ENCODE results near the gene PLK2.

The PLK2 gene

DNA sequence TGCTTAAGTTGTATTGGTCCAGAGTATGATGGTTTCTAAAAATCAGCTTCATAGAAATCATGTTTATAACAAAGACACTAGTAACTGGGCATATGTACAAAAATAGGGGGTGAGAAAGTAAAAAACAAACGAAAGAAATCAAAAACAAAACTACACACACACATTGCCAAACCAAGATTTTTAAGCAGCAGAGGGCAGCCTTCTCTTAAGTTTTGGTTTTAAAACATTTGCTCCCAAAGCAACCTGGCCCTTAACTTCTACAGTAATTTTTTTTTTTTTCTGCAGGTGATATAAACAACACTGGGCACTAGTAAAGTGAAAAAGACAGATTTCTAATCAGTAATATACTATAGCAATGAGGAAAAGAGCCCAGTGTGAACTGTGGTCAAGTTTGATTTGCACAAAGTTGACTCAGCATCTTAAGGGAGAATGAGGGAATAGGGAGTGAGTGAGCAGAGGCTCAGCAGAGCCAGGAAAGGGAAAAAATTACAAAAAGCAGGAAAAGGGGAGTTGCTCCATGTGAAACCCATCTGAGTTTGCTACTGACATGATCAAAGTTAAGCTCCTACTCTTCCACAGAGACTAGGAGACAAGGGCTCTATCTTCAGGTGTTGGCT lies 18.0 kb upstream of the PLK2 start:
- TF ChIP-seq ELF4 (IDR thresholded peaks at IDR 0.05) (no peak), LEF1 (IDR thresholded peaks at IDR 0.05; ENCODE audit: borderline replicate concordance) (no peak), ZNF384 (IDR thresholded peaks at IDR 0.05) (no peak), FOXM1 (IDR thresholded peaks at IDR 0.05; ENCODE audit: borderline replicate concordance) (no peak), SUZ12 (IDR thresholded peaks at IDR 0.05) (no peak), BHLHE40 (IDR thresholded peaks at IDR 0.05; ENCODE audit: borderline replicate concordance) (no peak), TARDBP (IDR thresholded peaks at IDR 0.05) (no peak), ARNT (IDR thresholded peaks at IDR 0.05) (no peak), CTBP1 (IDR thresholded peaks at IDR 0.05; ENCODE audit: borderline replicate concordance) (no peak), FOXA1 (IDR thresholded peaks at IDR 0.05) (no peak), SP1 (IDR thresholded peaks at IDR 0.05) (no peak), L3MBTL2 (conservative IDR thresholded peaks at IDR 0.05) (no peak)
- TF ChIP-seq, protein P1, sequence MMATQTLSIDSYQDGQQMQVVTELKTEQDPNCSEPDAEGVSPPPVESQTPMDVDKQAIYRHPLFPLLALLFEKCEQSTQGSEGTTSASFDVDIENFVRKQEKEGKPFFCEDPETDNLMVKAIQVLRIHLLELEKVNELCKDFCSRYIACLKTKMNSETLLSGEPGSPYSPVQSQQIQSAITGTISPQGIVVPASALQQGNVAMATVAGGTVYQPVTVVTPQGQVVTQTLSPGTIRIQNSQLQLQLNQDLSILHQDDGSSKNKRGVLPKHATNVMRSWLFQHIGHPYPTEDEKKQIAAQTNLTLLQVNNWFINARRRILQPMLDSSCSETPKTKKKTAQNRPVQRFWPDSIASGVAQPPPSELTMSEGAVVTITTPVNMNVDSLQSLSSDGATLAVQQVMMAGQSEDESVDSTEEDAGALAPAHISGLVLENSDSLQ (IDR thresholded peaks at IDR 0.05), result no peak
- DNase-seq (ENCODE audit: extremely low spot score), result no peak
- ChIA-PET CTCF (no interaction called here), POLR2A (no interaction called here)

DNA sequence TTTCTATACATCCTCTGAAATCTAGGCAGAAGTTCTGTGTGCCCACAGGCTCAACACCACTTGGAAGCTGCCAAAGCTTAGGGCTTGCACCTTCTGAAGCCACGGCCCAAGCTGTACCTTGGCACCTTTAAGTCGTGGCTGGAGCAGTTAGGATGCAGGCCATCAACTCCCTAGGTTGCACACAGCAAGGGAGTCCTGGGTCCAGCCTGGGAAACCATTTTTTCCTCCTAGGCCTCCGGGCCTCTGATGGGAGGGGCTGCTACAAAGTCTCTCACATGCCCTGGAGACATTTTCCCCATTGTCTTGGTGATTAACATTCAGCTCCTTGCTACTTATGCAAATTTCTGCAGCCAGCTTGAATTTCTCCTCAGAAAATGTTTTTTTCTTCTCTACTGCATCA lies 15.5 kb upstream of the PLK2 start:
- TF ChIP-seq SP1 (IDR thresholded peaks at IDR 0.05) (no peak), LEF1 (IDR thresholded peaks at IDR 0.05; ENCODE audit: borderline replicate concordance) (no peak), FOXK2 (IDR thresholded peaks at IDR 0.05) (no peak), TARDBP (IDR thresholded peaks at IDR 0.05) (no peak), HDGF (IDR thresholded peaks at IDR 0.05; ENCODE audit: borderline replicate concordance) (no peak), ARNT (IDR thresholded peaks at IDR 0.05) (no peak), L3MBTL2 (conservative IDR thresholded peaks at IDR 0.05) (no peak)
- CTCF ChIA-PET, result no interaction called here
- no peak for DNase-seq (ENCODE audit: extremely low spot score)
- POLR2A ChIA-PET, result no interaction called here

DNA sequence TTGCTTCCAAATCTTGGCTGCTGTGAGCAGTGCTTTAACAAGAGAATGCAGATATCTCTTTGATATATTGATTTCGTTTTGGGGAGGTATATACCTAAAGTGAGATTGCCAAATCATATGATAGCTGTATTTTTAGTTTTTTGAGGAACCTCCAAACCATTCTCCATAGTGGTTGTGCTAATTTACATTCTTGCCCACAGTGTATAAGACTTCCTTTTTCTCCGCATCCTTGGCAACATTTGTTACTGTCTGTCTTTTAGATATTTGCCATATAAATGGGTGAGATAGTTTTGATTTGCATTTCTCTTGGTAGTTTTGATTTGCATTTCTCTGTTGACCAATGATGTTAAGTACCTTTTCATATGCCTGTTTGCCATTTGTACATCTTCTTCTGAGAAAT lies 10.0 kb upstream of the PLK2 start:
- ChIA-PET POLR2A (no interaction called here), CTCF (no interaction called here)
- DNase-seq (ENCODE audit: extremely low spot score), result no peak
- TF ChIP-seq BHLHE40 (IDR thresholded peaks at IDR 0.05; ENCODE audit: borderline replicate concordance) (no peak), FOXK2 (IDR thresholded peaks at IDR 0.05) (no peak), FOXM1 (IDR thresholded peaks at IDR 0.05; ENCODE audit: borderline replicate concordance) (no peak), FOXA1 (IDR thresholded peaks at IDR 0.05) (no peak), ARNT (IDR thresholded peaks at IDR 0.05) (no peak), NFRKB (IDR thresholded peaks at IDR 0.05) (no peak), SUZ12 (IDR thresholded peaks at IDR 0.05) (no peak), L3MBTL2 (conservative IDR thresholded peaks at IDR 0.05) (no peak), HDGF (IDR thresholded peaks at IDR 0.05; ENCODE audit: borderline replicate concordance) (no peak), LEF1 (IDR thresholded peaks at IDR 0.05; ENCODE audit: borderline replicate concordance) (no peak), SP1 (IDR thresholded peaks at IDR 0.05) (no peak), CTBP1 (IDR thresholded peaks at IDR 0.05; ENCODE audit: borderline replicate concordance) (no peak), ELF4 (IDR thresholded peaks at IDR 0.05) (no peak), ZNF384 (IDR thresholded peaks at IDR 0.05) (no peak), TARDBP (IDR thresholded peaks at IDR 0.05) (no peak)
- TF ChIP-seq, protein P1 (IDR thresholded peaks at IDR 0.05), result no peak

DNA sequence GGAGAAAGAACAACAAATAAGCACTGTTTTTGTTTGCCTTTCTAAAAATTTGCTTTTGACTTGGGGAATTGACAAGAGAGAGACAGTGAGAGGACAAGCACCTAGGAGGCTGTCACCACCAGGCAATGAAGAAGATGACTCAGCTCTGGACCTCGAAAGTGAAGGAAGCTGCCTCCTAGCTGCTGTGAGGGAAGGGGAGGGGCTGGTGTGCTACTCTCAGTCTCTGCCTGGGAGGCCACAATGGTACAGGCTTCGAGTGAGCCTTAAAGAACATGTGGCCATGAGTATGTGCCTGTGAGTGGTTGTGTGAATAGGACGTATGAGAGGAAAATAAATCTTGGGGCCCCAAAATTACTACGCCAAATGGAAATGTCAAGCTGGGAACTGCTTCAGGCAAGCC lies 7.1 kb upstream of the PLK2 start:
- ChIA-PET CTCF (no interaction called here), POLR2A (no interaction called here)
- DNase-seq (ENCODE audit: extremely low spot score), result no peak
- TF ChIP-seq L3MBTL2 (conservative IDR thresholded peaks at IDR 0.05) (0 out of 2 replicates have a peak, but pooled peaks have one; percentile 39), HDGF (IDR thresholded peaks at IDR 0.05; ENCODE audit: borderline replicate concordance) (no peak)

DNA sequence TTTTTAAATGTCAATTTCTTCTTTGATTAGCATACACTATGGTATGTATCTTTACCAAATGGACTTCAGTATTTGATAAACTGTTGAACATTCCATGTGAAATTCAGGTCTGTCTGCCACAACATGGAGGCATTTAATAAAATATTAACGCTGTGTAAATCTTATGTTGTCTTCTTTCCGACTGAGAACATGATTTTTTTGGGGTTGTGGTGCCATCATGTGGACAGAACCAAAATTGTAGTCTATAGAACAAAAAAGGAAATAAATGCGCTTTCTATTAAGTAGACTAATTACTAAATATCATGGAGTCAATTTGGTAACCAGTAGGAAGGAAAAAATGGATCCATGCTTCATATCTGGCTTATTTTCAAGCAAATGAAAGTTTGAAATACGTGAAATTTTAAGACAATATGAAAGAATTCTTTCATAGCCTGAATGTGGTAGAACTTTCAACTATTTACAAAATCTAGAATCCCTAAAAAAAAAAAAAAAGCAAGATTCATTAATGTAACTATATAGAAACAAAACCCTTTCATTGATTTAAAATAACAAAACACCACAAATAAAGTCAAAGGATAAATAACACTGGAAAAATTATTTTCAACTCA lies 2.8 kb upstream of the PLK2 start:
- no peak for TF ChIP-seq NFRKB (IDR thresholded peaks at IDR 0.05)
- no peak for TF ChIP-seq SUZ12 (IDR thresholded peaks at IDR 0.05)
- TF ChIP-seq HDGF (IDR thresholded peaks at IDR 0.05; ENCODE audit: borderline replicate concordance), result no peak
- TF ChIP-seq, protein P1 (IDR thresholded peaks at IDR 0.05), result peak; percentile 38; the same call in 1 of the 2 replicates
- no peak for TF ChIP-seq BHLHE40 (IDR thresholded peaks at IDR 0.05; ENCODE audit: borderline replicate concordance)
- TF ChIP-seq ARNT (IDR thresholded peaks at IDR 0.05), result no peak
- TF ChIP-seq FOXK2 (IDR thresholded peaks at IDR 0.05), result no peak
- POLR2A ChIA-PET, result no interaction called here
- peak; percentile 14 for DNase-seq (ENCODE audit: extremely low spot score)
- CTCF ChIA-PET, result interaction anchor here (0.7 to 1.6 kb wide), 4 partner anchors 128 to 1051 kb away, joined by 3 to 6 read pairs (median 3); no protein-coding TSS in a partner anchor

DNA sequence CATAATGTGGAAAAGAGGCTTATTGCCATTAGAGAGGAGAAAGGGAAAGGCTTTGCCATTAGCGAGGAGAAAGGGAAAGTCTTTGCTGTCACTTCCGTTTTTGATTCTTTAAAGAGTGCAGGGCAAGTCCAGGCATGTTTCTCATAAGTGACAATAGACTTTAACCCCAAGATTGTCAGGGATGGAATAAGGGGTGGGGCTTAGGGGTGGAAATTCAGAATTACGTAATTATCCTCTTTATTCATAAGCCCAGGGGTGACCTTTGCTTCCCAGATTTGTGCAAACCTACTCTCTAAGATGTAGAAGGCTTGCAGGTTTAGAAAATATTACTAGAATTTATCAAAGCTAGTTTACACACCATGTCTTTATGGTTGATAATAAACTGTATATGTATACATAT lies 2.3 kb upstream of the PLK2 start:
- ChIA-PET CTCF (interaction anchor here (1.6 kb wide), 1 partner anchor 812 kb away, joined by 6 read pairs; no protein-coding TSS in a partner anchor), POLR2A (no interaction called here)
- DNase-seq (ENCODE audit: extremely low spot score), result no peak
- TF ChIP-seq FOXM1 (IDR thresholded peaks at IDR 0.05; ENCODE audit: borderline replicate concordance), result no peak
- no peak for TF ChIP-seq ELF4 (IDR thresholded peaks at IDR 0.05)
- TF ChIP-seq, protein P1 (IDR thresholded peaks at IDR 0.05), result no peak
- TF ChIP-seq CTBP1 (IDR thresholded peaks at IDR 0.05; ENCODE audit: borderline replicate concordance), result no peak
- no peak for TF ChIP-seq L3MBTL2 (conservative IDR thresholded peaks at IDR 0.05)
- TF ChIP-seq SUZ12 (IDR thresholded peaks at IDR 0.05), result no peak
- TF ChIP-seq HDGF (IDR thresholded peaks at IDR 0.05; ENCODE audit: borderline replicate concordance), result no peak
- no peak for TF ChIP-seq ZNF384 (IDR thresholded peaks at IDR 0.05)
